Measurements from ENCODE around the gene NAPEPLD.
"Not testable (repeated sequence)": the region's sequence is repeated elsewhere in the genome, so short reads cannot be mapped to it uniquely, and the experiment has no call there.

DNA sequence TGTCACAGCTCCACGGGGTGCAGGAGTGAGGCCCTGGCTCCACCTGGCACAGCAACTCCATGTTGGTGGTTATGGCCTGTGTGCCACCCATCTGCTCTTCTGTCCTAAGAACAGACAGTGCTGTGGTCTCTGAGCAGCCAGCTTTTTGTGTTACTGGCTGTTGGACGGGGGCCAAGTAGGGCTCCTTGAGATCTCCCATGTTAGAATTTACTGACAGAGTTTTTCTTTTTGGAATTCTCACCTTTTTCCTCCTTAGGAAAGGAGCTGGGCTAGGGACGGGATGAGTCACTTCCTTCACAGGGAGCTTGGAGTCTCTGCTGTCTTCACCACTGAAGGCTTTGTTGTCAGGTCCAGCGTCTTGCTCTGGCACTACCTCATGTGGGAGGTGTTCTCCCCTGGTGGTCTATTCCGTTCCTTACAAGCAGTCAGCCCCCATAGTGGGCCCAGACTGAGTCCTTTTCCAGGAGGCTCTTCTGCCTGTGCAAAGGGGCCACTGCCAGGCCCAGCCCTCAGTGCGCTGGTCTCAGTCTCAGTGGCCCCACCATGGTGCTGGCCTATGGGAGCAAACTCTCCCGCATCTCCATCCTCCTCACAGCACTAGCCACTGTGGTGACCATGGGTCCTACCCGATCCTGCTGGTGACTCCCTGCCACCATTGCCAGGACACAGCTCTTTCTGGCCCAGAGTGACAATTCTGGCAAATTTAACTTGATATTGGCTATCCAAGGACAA lies 23.7 kb upstream of the NAPEPLD start:
- TF ChIP-seq EZH2 (IDR thresholded peaks at IDR 0.05; ENCODE audit: low read length, missing control alignments), result not testable (repeated sequence)
- TF ChIP-seq, protein P1, sequence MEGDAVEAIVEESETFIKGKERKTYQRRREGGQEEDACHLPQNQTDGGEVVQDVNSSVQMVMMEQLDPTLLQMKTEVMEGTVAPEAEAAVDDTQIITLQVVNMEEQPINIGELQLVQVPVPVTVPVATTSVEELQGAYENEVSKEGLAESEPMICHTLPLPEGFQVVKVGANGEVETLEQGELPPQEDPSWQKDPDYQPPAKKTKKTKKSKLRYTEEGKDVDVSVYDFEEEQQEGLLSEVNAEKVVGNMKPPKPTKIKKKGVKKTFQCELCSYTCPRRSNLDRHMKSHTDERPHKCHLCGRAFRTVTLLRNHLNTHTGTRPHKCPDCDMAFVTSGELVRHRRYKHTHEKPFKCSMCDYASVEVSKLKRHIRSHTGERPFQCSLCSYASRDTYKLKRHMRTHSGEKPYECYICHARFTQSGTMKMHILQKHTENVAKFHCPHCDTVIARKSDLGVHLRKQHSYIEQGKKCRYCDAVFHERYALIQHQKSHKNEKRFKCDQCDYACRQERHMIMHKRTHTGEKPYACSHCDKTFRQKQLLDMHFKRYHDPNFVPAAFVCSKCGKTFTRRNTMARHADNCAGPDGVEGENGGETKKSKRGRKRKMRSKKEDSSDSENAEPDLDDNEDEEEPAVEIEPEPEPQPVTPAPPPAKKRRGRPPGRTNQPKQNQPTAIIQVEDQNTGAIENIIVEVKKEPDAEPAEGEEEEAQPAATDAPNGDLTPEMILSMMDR (conservative IDR thresholded peaks at IDR 0.05 in 1 of 2, IDR thresholded peaks at IDR 0.05 in 1 of 2; ENCODE audit: low read depth in 1 of 2, low read length in 2 of 2), result not testable (repeated sequence)
